ENCODE results near the gene MIGA1. TPM values are rescaled to one million over a fixed set of nuclear protein-coding genes. Genes with fewer than 3 reads are reported as not detected.
A peak's percentile ranks its signal among the peaks of the same experiment; 100 is the strongest.

MIGA1 gene
- total and polyA plus RNA-seq, 9 of the 15 experiments (the other 6 are each of a cell fraction or from before 2014, with no cell fraction given): 1.6 to 5.1 (median 2.9) TPM

- 22% methylated on average over 16 of the region's 36 CpGs for WGBS (ENCODE audit: insufficient coverage, low coverage, missing lambda C conversion rate)
- TF ChIP-seq RBFOX2 (IDR thresholded peaks at IDR 0.05; ENCODE audit: low read depth, low read length): peak; percentile 46; the same call in 1 of the 2 replicates
- peak; percentile 28; the same call in 1 of the 2 replicates for TF ChIP-seq DPF2 (IDR thresholded peaks at IDR 0.05)
- TF ChIP-seq ZNF143 (CRISPR knock-in tag; IDR thresholded peaks at IDR 0.05): no peak
- no peak for TF ChIP-seq NFATC3 (IDR thresholded peaks at IDR 0.05)
- peak; percentile 40 for TF ChIP-seq FIP1L1 (IDR thresholded peaks at IDR 0.05; ENCODE audit: low read depth, low read length, poor library complexity, severe bottlenecking)
- peak; percentile 7 for TF ChIP-seq TAF1 (IDR thresholded peaks at IDR 0.05; ENCODE audit: control insufficient read depth, extremely low read depth, insufficient read depth, low read length, severe bottlenecking)
- TF ChIP-seq L3MBTL2 (IDR thresholded peaks at IDR 0.05): 0 out of 2 replicates have a peak, but pooled peaks have one; percentile 18
- peak; percentile 22; the same call in 1 of the 2 replicates for TF ChIP-seq MAX (CRISPR knock-in tag; IDR thresholded peaks at IDR 0.05)
- no peak for TF ChIP-seq ZNF354B (CRISPR knock-in tag; IDR thresholded peaks at IDR 0.05)
- TF ChIP-seq SMAD4 (CRISPR knock-in tag; conservative IDR thresholded peaks at IDR 0.05): peak; percentile 38; the same call in 1 of the 2 replicates
- 0 out of 2 replicates have a peak, but pooled peaks have one; percentile 9 for TF ChIP-seq CXXC5 (CRISPR knock-in tag; IDR thresholded peaks at IDR 0.05)
- TF ChIP-seq MED1 (CRISPR knock-in tag; IDR thresholded peaks at IDR 0.05; ENCODE audit: borderline replicate concordance): no peak
- TF ChIP-seq TEAD1 (CRISPR knock-in tag; IDR thresholded peaks at IDR 0.05): no peak
- no peak for TF ChIP-seq BACH1 (tag; IDR thresholded peaks at IDR 0.05)
- no peak for TF ChIP-seq ZNF395 (CRISPR knock-in tag; IDR thresholded peaks at IDR 0.05)
- peak; percentile 56; the same call in 1 of the 2 replicates for TF ChIP-seq ZBTB33 (CRISPR knock-in tag; IDR thresholded peaks at IDR 0.05)
- no peak for TF ChIP-seq PHB2 (IDR thresholded peaks at IDR 0.05; ENCODE audit: low read depth)
- no peak for TF ChIP-seq CBFB (CRISPR knock-in tag; IDR thresholded peaks at IDR 0.05)
- no peak for TF ChIP-seq RBBP5 (IDR thresholded peaks at IDR 0.05; ENCODE audit: borderline replicate concordance, insufficient read depth, low read length, poor library complexity, severe bottlenecking)
Measured at GRCh38 chr1:77888081-77888780, 108.8 kb downstream of the MIGA1 start, which contains the start of gene NEXN. Gene NEXN, plus strand, starts transcription at chr1:77888624. Its CDS starts 27,483 bp downstream, at chr1:77916107.

More at GRCh38 chr1:77888081-77888780, 108.8 kb downstream of the MIGA1 start, which contains the start of gene NEXN:
- ChIA-PET CTCF (ENCODE audit: low intra/inter-chr PET ratio) (interaction anchor here (0.6 kb wide), 1 partner anchor 259 kb away, joined by 5 read pairs; no protein-coding TSS in a partner anchor), POLR2A (interaction anchor here (0.6 to 1.1 kb wide), 3 partner anchors 11 to 33 kb away, joined by 4 to 7 read pairs (median 5); no protein-coding TSS in a partner anchor)
- peak; percentile 75 for ATAC-seq
- Histone ChIP-seq H3K79me2 (ENCODE audit: control insufficient read depth, insufficient read depth, low read length) (no peaks in the 10 kb centered on the region), H3K4me3 (peak within 1 kb of the TSS; percentile 53), H3K4me2 (ENCODE audit: insufficient read depth, low read length) (peak within 1 kb of the TSS; percentile 74), H3K9ac (ENCODE audit: insufficient read depth in 1 of 2, low read depth in 2 of 2, low read length in 2 of 2) (peak within 1 kb of the TSS; percentile 58 to 93), H3K9me1 (ENCODE audit: control insufficient read depth, insufficient read depth, low read length) (no peaks in the 10 kb centered on the region), H3K27ac (ENCODE audit: extremely low read depth, low read depth, low read length) (no peak within 1 kb of the TSS; the same call in 2 of the 3 replicates), H4K20me1 (replicated peaks; ENCODE audit: control insufficient read depth, insufficient read depth, low read length) (no peaks in the 10 kb centered on the region), H3K4me1 (replicated peaks in 1 of 2; ENCODE audit: control insufficient read depth in 2 of 2, insufficient read depth in 2 of 2, low read length in 2 of 2) (peaks cover 2 to 11% of the 10 kb centered on the region in 2 experiments; a peak in 3 of 5 replicates), H3K36me3 (ENCODE audit: control insufficient read depth, insufficient read depth, low read length) (no peaks in the 10 kb centered on the region), H3K9me3 (replicated peaks; ENCODE audit: control insufficient read depth, insufficient read depth, low read depth, low read length) (no peaks in the 10 kb centered on the region), H2AFZ (ENCODE audit: low read depth, low read length) (peak within 1 kb of the TSS; percentile 88), H3K27me3 (ENCODE audit: control insufficient read depth in 2 of 2, insufficient read depth in 2 of 2, low read length in 2 of 2) (no peaks in the 10 kb centered on the region)
- intact Hi-C loops (cut with micrococcal nuclease): no loop called here
- DNase-seq (ENCODE audit: extremely low read depth in 1 of 4, low spot score in 3 of 4): peak; percentile 39 to 52 (median 44)
- no TSS peak for BruUV-seq (replicated peaks)
- no peak for FAIRE-seq
- in situ Hi-C loops (cut with MboI): no loop called here

Data from K562 (cell line).